Measurements from ENCODE around the gene ASPHD2.
"Not testable (repeated sequence)": the region's sequence is repeated elsewhere in the genome, so short reads cannot be mapped to it uniquely, and the experiment has no call there.

ASPHD2 gene

DNA sequence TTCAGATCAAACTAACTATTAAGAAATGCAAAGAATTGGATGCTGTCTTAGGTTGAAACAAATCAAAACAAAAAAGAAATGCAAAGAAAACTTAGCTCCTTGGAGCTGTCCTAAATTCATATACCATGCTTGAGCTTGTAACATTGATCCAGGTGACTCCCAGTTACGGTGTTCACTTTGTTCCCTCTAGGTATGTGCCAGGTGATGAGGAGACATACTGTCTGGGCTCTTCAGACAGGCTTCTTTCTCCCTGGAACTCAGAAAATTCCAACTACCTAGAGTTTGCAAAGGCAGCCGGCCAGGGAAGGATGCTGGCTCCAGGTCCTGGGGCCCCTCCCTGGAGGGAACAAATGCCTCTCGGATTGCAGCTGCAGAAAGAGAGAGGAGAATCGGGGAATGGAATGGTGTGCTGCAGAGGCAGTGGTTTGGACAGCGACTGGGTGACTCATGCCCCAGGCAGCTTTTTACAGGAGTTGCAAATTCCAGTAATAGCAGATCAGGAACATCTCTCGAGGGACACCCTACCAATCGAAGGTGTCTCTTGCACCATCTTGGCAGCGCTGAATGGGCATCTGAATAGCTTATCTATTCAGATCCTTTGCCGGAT, 12.3 kb upstream of the ASPHD2 start:
- no peak for DNase-seq

DNA sequence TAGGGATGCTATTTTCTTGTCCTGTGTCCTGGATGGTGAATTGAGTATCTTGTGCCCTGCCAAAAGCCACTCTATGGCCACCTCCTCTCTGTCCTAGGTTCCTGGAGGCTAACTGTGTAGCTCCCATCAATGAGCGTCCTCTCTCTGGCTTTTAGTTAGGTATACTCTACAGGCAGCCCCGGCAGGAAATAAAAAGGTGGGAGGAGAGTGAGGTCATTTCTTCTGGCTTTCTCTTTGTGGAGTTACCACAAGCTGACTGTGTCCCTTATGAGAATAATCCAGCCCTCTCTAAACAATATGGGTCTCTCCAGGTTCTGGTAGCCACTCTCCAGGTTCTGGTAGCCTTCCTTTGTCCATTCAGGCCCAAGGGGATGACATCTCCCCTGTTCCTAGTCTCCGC, 11.7 kb upstream of the ASPHD2 start:
- no peak for DNase-seq

DNA sequence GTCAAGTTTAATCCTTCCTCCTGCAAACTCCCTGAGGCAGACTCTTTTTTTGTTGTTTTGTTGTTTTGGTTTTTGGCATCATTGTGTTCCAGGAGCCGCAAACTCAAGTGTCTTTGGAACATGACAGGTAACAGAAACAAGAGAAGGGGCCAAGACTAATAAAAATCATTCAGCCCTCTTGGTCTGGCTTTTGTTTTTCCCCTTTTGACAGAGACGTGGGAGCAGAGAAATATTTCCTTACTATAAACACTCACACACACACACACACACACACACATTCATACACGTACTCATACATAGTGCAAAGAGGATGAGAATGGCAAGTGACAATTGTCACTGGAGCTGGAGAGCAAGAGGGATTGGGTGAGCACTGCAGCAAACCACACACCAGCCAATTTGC, 10.4 kb upstream of the ASPHD2 start:
- DNase-seq: no peak

DNA sequence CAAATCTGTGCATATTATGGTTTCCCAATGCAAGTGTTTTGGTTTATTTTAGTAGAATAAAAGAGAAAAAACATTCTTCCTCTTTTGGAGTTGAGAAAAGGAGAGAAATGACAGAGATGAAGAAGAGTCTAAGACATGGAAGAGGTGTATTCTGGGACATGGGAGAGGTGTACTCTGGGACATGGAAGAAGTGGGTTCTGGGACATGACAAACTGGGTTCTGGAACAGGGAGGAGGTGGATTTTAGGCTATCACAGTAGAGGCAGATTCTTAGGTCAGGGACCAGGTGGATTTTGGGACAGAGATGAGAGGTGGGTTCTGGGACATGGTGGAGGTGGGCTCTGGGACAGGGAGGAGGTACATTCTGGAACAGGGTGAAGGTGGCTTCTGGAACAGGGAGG, 2.1 kb upstream of the ASPHD2 start:
- DNase-seq: no peak

DNA sequence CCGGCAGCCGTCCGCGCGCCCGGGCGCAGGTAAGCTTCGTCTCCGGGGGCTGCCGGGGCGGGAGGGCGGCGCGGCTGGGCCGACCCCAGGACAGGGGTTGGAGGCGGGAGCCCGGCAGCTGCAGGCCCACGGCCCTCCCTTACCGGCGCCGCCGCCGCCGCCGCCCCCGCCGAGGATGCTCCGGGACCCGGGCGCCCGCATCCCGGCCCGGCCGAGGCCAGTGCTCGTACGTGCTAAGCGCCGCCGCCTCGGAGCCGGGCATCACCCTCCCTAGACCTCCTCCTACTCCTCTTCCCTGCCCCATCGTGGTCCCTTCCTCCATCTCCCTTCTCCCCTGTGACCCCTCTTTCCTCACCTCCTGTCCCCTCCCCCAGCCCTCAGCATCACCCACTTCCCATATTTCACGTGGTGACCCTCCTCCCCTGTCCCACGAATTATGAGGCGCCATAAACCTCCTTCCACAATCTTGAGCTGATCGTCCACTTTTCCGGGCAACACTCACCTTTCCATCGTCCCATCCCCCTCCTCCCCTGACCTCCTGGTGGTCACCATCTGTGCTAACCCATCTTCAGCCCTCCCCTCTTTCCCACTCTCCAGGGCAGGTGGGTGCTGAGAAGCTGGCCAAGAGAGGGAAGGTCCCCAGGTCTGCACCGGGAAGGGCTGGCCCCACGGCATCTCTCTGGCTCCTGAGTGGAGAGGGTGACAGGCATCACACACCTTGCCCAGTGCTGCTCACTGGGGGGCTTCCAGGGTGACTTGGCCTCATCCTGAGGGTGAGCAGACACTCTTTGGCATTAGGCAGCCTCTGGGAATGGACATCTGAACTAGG, 612 bp downstream of the ASPHD2 start:
- no peak for DNase-seq

DNA sequence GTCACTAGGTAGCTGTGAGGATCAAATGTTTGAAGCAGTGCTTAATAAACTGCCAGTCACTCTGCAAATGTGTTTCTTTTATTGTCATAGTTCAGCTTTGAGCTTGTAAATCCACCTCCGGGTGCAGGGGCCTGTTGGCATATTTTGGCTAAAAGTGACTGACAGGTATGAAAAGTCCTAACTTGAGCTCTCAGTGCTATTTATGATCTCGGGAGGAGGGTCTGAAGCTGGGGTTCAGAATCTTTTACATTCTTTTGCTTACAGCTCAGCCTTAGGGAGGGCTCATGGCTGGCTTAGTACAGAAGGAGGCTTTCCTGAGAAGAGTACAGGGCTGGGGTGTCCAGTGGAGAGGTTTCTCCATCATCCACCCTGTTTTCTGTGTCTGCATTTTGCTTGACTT, 1.5 kb downstream of the ASPHD2 start:
- no peak for DNase-seq

DNA sequence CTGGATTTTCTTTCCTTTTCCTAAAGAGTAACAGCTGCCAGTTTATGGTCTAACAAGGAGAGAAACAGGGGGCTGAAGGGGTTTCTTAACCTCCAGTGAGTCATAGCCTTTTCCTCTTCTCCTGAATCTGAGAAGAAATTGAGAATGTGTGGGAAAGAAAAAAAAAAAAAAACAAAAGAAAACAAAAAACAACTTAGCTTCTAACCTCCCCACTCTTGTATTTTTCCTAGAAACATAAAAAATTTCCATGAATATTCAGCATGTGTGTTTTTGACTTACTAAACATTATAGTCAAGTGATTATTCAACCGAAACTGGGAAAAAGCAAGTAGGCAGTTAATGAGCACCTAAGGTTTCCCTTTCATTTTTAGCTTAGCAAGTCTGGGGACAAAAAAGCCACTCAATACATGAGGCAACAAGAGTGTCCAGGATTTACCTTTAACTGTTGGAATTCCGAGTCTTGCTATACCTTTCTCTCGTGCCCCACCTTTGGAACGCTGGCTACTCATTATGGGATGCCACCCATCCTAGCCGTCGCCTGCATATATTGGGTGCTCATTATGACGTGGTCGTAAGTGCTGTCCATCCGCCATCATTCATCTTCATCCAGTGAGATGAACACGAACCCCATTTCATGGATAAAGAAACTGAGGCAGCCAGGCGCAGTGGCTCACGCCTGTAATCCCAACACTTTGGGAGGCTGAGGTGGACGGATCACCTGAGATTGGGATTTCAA, 2.4 kb downstream of the ASPHD2 start:
- DNase-seq: no peak

DNA sequence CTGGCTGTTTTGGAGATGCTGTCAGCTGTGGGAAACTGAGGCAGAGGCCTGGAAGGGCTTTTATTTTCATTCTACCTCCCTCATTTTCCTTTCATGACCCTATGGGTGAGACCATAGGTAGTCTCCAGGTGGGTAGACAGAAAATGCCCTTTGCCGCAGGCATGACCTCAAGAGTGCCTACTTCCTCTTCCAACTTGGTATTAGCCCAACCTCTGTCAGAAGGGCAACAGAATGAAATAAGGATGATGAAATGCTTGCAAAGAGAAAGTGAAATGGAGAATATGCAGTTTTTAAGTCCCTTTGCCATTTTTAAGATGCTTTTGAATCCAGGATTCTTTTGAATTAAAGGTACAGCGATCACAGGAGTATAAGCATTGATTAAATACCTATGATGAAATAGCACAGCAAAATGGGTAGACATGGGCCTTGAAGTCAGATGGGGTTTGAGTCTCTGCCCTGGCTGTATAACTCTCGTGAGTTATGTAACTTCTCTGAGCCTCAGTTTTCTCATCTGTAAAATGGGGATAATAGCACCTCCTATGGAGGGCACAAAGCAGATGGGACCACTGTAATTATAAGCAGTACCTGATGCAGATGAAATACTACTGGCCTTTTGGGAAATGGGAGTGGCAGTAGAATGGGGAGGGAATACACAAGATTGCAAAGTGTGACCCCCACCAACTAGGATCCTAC, 3.7 kb downstream of the ASPHD2 start:
- no peak for DNase-seq

DNA sequence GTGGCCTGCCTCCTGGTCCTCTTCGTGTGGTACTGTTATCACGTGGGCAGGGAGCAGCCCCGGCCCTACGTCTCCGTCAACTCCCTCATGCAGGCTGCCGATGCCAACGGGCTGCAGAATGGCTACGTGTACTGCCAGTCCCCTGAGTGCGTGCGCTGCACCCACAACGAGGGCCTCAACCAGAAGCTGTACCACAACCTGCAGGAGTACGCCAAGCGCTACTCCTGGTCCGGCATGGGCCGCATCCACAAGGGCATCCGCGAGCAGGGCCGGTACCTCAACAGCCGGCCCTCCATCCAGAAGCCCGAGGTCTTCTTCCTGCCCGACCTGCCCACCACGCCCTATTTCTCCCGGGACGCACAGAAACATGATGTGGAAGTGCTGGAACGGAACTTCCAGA, 4.7 kb downstream of the ASPHD2 start:
- DNase-seq: no peak

DNA sequence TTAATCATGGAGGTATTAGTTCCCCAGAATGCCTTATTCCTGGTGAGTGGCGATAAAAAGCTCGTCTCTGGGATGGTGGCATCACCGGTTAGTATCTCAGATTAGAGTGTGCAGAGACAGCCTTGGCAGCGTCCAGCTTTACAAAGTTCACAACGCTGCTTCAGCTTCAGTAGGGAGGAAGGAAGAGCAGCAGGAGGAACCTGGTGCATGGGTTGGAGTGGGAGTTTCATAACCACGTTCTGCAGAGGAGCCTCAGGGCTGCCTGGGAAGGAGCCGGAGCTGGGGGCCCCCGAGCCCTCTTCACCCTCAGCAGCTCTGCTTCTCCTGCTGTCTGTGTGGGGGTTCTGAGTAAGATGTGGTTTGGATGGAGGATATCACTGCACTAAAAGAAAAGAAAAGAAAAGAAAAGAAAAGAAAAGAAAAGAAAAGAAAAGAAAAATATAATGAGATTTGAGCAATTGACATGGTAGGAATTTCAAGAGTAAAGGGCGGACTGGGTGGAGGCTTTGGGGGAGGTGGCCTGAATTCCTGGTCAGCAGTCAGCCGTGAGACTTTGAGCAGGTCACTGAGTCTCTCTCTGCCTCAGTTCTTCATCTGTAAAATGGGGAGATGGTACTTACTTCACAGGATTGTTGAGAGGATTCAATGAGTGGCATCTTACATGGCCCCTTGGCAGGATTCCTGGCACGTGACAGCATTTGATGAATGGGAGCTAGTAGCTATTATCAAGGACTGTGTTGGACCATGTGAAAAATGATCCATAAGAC, 6.5 kb downstream of the ASPHD2 start:
- DNase-seq: no peak

DNA sequence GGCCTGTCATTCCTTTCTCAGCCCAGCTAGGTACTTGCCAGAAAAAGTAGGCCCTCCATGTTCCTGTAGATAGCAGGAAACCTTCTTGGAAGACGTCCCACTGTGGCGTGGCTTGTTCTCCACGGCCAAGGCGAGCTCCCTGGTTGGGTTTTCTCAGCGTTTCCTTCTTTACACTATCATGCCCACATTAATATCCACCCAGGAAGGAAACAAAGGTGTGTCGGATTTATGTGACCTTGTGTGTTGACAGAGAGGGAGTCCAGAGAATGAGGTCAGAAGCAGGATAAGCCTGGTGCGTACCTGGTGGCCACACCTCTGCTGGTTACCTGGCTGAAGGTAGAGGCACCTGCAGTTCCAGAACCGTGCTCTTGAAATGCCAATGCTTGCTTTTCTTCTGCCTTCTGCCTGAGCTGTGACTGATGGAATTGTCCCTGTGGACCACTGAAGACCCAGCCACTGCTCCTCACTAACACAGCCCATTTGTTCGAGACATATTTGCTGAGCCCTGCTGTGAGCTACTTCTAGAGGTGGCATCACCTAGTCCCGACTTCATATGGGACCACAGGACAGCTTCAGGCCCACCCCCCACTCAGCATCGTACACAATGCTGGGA, 7.9 kb downstream of the ASPHD2 start:
- DNase-seq: no peak

DNA sequence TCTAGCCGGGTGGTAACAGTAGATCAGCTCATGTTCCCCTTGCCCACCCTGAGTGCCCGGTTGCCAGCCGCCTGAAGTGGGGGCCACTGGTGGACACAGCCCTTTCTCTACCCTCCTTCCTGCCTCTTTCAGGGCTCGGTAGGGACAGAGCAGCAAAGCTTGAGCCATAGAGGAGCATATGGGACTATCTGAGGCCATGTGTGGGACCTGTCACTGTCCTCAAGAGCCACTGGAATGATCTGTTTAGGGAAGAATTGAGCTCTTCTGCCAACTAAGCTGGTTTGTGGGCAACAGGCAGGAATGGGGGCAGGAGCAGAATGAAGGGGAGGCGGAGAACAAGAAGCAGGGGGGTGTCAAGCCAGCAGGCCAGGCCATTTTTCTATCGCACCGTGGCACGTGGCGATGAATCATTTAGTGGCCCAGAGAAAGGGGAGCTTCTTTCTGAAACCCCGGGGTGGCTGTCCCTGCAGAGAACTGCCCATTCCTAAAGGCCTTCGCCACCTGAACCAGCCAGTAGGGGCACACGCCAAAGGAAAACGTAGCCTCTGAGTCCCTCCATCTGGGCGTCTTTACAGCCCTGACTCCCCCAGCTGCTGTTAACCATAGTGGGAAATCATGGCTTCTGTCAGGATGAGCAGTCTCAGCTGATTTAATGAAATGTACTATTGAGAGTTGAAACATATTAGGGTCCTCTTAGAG, 8.8 kb downstream of the ASPHD2 start:
- DNase-seq: no peak

DNA sequence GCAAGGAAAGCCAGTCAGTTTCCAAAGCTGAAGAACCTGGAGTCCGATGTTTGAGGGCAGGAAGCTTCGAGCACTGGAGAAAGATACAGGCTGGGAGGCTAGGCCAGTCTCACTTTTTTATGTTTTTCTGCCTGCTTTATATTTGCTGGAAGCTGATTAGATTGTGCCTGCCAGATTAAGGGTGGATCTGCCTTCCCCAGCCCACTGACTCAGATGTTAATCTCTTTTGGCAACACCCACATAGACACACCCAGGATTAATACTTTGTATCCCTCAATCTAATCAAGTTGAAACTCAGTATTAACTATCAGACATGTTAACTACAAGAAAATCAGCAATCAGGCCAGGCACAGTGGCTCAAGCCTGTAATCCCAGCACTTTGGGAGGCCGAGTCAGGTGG, 9.7 kb downstream of the ASPHD2 start:
- not testable (repeated sequence) for DNase-seq

DNA sequence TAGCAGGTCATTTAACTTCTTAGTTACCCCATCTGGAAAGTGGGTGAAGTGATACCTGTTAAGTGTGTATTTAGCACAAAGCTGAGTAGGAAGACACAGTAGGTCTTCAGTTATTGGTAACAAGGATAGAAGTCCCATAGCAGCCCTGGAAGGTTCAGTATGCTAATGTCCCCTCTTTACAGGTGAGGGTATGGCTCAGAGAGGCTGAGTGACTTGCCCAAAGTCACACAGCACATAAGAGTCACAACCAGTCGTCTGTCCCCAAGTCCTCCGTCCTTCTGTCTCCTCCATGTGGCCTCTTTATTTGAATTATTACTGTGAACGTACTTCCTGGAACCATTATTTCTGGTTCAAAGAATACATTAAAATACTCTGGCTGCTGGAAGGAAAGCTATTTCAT, 10.5 kb downstream of the ASPHD2 start:
- DNase-seq: no peak

DNA sequence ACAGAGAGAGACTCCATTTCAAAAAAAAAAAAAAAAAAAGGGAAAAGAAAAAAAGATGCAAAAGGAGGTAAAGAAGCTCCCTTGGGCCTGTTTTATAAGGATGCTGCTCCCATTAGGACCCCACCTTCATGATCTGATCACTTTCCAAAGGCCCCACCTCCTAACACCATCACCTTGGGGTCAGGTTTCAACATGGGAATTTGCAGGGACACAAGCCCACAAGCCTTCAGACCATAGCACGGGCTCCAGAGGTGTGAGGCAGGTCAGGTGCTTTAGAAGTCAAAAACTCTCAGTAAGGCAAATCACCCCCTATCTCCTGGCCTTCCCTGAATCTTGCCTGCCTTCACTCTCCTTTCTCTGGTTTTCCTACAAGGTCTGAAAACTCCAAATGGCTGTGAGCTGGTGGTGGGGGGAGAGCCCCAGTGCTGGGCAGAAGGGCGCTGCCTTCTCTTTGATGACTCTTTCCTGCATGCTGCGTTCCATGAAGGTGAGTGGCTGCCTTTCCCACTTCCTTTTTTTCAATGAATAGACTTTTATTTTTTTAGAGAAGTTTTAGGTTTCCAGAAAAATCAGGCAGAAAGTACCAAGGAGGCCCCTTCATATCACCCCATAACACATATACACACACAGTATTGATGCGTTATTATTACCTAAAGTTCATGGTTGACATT, 13.2 kb downstream of the ASPHD2 start:
- DNase-seq: no peak

DNA sequence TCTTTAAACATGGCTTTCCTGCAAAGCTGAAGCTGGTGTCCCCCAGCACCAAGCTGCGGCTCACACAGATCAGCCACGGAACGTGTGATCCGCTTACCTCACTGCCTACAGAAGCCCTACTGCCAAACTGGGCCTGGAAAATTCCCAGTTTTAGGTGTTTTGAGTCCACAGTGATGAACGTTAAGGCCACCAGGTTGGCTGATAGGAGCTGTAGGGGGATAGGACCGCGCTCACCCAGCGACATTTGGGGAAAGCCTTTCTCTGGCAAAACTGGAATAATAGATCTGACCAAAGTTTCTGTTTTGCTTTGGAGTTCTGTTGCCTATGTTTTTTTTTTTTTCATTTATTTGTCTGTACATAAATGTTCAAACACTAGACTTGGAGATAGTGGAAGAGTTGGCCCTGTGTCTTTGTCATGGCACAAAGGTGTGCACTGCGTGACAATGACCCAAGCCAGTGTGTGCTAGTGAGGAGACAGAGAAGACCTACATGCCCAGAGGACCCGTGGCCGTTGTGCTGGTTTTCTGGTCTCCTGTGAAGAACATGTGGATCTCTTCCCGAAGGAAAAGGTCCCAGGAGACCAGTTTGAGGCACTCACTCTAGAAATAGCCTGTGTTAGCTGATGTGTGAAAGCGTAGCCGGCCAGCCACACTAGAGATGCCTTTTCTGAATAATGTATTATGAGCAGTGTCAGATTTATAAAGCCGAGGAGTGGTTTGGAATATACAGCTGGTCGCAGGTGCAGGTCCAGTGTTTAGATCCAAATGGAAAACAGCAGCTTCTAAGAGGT, 15.0 kb downstream of the ASPHD2 start:
- no peak for DNase-seq

DNA sequence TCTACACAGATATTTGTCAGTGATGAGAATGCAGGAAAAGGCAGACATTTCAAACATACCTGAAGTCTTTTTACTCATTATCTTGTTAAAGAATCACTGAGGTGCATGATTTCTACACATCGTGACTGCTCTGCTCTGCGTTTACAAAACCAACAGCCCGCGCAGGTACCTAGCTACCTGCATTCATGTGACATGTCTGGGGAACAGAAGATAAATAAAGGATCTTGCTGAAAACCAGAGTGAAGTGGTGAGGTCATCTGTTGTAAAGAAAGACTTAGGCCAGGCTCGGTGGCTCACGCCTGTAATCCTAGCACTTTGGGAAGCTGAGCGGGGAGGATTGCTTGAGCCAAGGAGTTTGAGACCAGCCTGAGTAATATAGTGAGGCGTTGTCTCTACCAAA, 15.7 kb downstream of the ASPHD2 start:
- DNase-seq: no peak

DNA sequence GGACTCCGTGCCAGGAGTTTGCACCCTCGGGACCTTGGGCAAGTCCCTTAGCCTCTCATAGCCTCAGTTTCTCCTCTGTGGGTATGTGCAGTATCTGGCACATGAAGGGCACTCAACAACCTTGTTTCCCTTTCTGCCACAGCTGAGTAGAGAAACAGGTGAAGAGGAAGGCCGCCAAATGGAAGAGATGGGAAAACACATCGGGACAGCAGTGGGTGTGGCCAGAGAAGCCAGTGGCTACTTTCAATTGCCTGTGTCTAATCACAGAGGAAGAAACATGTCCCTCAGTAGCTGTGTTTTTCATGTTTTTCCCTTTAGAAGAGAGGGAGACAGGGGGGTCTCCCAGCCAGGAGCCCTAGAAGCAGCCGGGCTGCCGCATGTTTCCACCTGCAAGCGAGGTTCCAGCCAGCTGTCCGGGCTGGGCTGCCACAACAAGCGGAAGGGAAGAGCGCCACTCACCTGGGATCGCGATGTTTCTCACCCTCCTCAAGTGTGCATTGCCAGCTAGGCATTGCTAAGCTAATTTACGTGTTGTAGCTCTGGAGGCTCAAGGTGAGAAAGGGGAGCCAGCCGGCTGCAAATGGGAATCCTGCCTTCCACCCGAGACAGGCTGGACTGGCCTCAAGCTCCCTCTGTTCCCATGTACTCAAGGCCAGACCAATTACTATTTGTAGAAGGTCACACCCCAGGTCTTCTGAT, 16.7 kb downstream of the ASPHD2 start:
- no peak for DNase-seq

DNA sequence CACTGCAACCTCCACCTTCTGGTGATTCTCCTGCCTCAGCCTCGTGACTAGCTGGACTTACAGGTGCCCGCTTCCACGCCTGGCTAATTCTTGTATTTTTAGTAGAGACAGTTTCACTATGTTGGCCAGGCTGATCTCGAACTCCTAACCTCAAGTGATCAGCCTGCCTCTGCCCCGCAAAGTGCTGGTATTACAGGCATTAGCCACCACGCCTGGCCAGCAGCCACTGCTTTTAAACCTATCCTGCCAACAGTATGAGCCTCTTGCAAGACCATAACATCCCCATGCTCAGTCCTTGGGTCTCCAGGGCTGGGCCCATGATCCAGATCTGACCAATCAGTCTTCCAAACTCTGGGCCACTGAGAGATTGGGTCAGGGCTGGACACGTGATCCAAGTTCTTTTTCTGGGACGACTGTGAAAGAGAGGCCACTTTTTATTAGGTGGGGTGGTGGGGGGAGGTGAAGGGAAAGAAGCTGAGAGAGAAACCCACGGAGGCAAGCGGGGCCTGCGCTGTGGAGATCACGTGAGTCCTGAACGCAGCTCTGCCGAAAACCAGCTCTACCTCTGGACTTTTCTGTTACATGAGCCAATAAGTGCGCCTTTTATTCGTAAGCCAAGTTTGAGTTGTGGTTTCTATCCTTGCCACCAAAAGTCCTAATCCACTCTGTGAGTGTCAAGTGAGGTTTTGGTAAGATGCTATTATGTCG, 17.9 kb downstream of the ASPHD2 start:
- DNase-seq: no peak

All from GDM1 (cell line).